Prostate gland (tissue), 2 donors: Measurements from ENCODE around the gene EGFL6.

Experiments
- POLR2A ChIP-seq: fragments of 450-650 bp; IDR thresholded peaks from one replicate; pipeline ENCODE4 v1.6.1; 2016; ENCODE audit warnings: antibody characterized with exemption, mild to moderate bottlenecking
- POLR2AphosphoS5 ChIP-seq: sonication (generic); formaldehyde crosslinking; IDR thresholded peaks from one replicate; pipeline ENCODE4 v1.6.1; 2017; ENCODE audit warnings: antibody characterized with exemption
- TF ChIP-seq, protein P1 (sequence below), 4 experiments: fragments of 200-600 bp in 2 of 4; fragments of 450-650 bp in 2 of 4; sonication (generic) in 2 of 4; IDR thresholded peaks; 1 replicate in 3 of 4; 2 replicates in 1 of 4; pipeline ENCODE4 v1.5.1; 2016 to 2019; ENCODE audit warnings: antibody characterized with exemption in 4 of 4, mild to moderate bottlenecking in 2 of 4, moderate library complexity in 2 of 4

DNA sequence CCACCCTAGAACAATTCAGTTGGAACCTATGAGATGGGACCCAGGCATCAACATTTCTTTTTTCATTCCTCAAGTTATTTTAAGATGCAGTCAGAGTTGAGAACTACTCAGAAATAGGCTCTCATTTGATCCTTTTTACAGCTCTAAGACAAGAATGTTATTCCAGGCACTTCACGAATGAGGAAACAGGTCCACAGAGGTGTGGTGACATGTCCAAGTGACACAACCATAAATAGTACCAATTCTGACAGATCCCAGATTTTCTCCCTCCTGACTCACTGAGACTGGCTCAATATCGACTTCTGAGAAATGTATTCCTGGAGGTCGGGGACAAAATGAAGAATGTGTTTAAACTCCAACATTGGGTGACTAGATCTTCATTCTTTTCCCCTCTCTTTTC lies 94.6 kb downstream of the EGFL6 start:
- TF ChIP-seq POLR2A (no peak), POLR2AphosphoS5 (no peak)
- TF ChIP-seq, protein P1, sequence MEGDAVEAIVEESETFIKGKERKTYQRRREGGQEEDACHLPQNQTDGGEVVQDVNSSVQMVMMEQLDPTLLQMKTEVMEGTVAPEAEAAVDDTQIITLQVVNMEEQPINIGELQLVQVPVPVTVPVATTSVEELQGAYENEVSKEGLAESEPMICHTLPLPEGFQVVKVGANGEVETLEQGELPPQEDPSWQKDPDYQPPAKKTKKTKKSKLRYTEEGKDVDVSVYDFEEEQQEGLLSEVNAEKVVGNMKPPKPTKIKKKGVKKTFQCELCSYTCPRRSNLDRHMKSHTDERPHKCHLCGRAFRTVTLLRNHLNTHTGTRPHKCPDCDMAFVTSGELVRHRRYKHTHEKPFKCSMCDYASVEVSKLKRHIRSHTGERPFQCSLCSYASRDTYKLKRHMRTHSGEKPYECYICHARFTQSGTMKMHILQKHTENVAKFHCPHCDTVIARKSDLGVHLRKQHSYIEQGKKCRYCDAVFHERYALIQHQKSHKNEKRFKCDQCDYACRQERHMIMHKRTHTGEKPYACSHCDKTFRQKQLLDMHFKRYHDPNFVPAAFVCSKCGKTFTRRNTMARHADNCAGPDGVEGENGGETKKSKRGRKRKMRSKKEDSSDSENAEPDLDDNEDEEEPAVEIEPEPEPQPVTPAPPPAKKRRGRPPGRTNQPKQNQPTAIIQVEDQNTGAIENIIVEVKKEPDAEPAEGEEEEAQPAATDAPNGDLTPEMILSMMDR (IDR thresholded peaks at IDR 0.05), result no peak
